Endothelial cell of coronary artery (primary cell): ENCODE data around the gene ARHGEF3. TPM values are rescaled to one million over a fixed set of nuclear protein-coding genes. Genes with fewer than 3 reads are reported as not detected.

ENCODE experiments used
- total RNA-seq: library from RNA; depleted of rRNA; stranded (reverse); fragments of >200 nt; gene quantifications from 2 replicates; pipeline ENCODE4 v1.2.3, GENCODE V29; 2014

Gene ARHGEF3, protein sequence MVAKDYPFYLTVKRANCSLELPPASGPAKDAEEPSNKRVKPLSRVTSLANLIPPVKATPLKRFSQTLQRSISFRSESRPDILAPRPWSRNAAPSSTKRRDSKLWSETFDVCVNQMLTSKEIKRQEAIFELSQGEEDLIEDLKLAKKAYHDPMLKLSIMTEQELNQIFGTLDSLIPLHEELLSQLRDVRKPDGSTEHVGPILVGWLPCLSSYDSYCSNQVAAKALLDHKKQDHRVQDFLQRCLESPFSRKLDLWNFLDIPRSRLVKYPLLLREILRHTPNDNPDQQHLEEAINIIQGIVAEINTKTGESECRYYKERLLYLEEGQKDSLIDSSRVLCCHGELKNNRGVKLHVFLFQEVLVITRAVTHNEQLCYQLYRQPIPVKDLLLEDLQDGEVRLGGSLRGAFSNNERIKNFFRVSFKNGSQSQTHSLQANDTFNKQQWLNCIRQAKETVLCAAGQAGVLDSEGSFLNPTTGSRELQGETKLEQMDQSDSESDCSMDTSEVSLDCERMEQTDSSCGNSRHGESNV
- total RNA-seq, result 7.3 and 7.9 TPM in 2 replicates

DNA sequence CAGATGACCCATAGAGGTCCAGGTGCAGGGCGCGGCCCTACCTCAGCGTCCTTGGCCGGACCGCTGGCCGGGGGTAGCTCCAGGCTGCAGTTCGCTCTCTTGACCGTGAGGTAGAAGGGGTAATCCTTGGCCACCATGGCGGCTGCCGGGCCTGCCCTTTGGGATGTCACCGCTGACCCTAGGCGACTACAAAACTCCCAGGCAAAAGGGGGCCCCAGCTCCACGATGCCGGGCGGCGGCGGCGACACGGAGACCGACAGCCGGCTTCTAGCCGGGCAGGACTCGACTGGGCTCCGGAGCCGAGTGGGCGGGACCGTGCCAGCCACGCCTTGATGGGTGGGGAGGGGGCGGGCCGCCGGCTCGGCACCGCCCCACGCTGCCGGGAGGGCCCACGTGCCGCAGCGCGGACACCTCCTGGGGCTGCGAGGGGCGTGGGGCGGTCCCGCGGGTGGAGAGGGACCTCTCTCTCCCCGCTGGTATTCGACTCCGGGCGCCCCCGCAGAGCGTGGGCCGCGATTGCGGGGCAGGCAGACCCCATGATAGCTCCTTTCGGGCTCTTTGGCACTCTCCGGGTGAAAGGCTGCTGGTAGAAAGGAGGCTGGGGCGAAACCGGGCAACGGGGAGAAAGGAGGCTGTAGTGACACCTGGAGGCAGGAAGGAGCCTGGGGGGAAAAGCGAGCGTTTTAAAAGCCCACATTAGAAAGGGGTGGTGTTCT lies at the start of gene ARHGEF3:
Gene ARHGEF3, minus strand, starts transcription at position 288 of the 716 bp plus-strand sequence. Its CDS starts 151 bp downstream, at position 137.

DNA sequence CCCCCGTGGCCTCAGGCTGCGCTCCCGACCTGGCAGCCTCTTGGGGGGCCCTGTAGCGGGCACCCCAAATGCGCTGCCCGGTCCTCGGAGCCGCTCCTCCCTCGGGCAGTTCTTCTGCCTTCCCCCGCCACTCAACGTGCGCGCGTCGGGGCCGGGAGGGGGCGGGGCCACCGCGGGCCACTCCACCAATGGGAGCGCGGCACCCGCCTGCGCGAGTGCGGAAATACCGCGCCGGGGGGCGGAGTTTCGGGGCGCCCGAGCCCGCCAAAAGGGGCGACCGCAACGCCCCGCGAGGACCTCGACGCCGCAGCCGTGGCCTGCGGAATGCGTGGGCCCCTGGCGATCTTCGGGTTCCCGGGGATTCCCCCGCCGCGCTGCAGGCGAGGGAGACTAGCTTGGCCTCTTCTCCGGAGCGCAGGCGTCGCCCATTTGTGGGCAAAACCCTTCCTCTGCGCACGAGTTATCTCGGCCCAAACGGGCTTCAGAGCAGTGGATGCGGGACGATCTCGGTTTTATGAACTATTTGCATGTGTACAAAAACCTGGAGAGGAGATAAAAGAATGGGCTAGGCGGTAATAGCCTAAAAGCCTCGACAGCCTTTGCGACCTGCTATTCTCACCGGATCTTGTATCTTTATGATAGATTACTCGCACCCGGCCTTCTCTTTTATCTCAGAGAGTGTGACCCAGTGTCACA lies 118.5 kb downstream of the ARHGEF3 start, which contains the start of gene TASOR:
Gene TASOR, minus strand, starts transcription at position 144 of the 696 bp plus-strand sequence. CDS start 259 bp downstream, outside the sequence.

Other genes with a start within 250 kb of the ARHGEF3 start
- 15.8 and 20.1 TPM in 2 replicates for gene CCDC66, start 244.8 kb downstream of the ARHGEF3 start, total RNA-seq
- 59.0 and 74.9 TPM in 2 replicates for gene TASOR, start 118.7 kb downstream of the ARHGEF3 start, total RNA-seq